8988T (cell line): ENCODE data around the gene LRMDA.
"Not testable (repeated sequence)": the region's sequence is repeated elsewhere in the genome, so short reads cannot be mapped to it uniquely, and the experiment has no call there.

Source experiments
- DNase-seq: peaks from one replicate; pipeline ENCODE4 v3.0.0; 2011

Gene LRMDA

DNA sequence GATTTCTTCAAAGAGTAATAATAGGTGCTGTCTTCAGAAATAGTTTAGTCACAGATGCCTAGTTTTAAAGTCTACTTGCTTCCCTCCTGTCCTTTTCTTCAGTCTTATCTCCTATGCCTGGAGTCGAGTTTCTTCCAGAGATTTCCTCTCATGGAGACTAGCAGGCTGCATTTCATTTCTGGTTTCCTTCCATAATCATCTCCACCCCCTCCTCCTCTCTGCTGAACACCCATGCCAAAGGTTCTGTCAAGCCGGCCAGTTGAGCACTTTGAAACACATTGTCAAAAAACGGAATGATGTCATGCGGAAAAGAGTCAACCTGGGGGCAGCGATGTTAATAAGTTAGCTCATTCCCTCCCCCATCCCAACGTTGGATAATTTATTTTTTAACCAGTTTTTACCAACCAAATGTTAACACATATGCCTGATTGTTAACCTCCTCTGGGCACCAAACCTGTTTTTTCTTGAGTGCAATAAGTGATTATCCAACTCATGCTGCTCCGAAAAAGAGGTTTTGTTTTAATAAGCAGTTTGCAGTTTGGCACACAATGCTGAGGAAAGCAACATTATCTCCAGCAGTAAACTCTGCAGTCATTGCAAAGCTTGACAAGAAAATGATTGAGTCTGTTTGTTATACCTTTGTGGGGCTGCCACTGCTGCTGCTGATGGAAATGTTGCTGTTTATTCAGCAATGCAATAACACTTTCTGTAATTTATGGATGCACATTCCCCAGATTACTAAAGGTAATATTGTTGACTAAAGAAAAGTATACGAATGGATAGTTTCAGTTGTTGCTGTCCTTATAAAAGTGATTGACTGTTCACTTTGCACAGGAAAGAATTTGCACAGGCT, 161.6 kb downstream of the LRMDA start:
- DNase-seq, result no peak

- no peak for DNase-seq
These were observed 162.5 kb downstream of the LRMDA start for GRCh38 chr10:75593692-75594556.

DNA sequence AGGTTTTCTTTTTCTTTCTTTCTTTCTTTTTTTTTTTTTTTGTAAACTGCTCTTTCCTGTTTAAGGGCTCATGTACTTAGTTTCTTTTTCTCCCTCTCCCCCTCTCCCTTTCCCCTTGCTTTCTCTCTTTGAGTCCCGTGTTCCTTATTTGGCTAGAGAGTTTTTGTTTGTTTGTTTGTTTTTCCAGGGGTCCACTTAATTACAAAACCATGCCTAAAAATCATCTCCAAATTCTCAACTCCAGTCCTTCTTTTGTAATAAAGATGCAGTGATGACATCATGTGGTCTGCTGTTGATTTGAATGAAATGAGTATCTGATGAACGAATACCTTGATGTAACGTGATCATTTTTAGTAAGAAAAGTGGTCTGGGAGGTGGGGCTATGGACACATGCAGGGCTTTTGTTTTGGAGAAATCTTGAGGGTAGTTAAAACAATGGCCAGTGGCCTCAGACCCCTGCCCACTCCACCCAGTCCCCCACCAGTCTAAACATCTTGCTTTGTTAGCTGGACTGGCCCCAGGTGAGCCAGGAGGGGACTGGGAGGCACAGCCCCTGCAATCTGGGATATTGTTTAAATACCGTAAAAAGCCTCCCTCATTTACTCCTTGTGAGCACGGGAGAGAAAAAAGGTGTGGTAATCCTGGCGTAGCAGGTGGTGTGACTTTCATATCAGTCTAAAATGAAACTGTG, 165.7 kb downstream of the LRMDA start:
- no peak for DNase-seq

GRCh38 chr10:75597773-75598440, 166.5 kb downstream of the LRMDA start:
- DNase-seq, result no peak

GRCh38 chr10:75598998-75599397, 167.6 kb downstream of the LRMDA start:
- no peak for DNase-seq

DNA sequence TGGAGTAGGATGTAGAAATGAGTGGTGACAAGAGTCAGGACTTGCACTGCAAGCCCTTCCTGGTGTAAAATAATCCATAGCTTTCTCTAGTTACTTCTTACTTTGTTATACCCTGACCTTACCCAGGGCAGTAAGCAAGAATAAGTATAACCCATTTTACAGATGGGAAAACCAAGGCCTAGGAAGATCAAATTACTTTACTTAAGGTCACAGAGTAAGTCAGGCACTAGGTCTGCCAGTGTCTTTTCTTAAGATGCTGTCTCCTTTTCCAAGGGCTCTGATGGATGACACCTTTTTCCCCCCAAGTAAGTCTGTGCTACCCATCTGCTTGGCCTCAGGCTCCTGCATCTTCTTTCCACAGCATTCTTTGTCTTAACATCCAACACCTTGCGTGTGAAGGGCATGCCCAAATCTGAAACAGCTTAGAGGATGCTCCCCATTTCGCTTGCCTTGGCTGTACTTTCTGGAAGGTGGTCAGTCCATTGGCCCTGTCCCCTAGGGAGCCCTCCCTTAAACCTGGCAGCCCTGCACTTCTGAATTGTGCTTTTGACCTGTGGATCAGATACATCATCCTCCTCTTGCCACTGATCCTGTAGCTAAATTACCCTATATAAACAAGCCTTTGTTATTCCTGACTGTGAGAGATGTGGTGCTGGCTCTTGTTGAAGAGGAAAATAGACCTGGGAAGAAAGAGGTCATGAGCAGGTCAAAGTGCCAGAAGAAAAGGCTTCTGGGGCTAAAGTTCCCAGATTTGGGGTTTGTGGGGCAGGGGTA, 168.6 kb downstream of the LRMDA start:
- no peak for DNase-seq

DNA sequence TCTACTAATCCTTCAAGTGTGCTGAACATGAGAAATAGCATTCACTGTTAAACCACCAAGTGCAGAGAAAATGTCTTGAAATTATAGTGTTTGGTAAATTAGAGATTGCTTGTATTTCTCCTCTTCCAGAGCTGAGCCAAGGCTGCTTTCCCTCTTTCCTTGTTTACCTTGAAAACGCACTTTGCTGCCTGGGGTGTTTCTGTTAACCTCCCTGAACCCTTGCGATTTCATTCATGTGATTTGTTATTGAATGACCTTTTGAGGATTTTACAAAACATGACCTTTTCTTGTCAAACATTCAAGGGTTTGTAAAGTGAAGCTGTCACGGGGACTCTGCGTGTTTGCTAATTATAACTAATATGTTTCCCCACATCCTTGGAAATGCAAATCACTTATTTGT, 169.4 kb downstream of the LRMDA start:
- no peak for DNase-seq

- no peak for DNase-seq
These were observed 170.9 kb downstream of the LRMDA start for GRCh38 chr10:75602341-75602740.

GRCh38 chr10:75605096-75605495, 173.7 kb downstream of the LRMDA start:
- no peak for DNase-seq

GRCh38 chr10:75605795-75606194, 174.4 kb downstream of the LRMDA start:
- DNase-seq, result not testable (repeated sequence)

DNA sequence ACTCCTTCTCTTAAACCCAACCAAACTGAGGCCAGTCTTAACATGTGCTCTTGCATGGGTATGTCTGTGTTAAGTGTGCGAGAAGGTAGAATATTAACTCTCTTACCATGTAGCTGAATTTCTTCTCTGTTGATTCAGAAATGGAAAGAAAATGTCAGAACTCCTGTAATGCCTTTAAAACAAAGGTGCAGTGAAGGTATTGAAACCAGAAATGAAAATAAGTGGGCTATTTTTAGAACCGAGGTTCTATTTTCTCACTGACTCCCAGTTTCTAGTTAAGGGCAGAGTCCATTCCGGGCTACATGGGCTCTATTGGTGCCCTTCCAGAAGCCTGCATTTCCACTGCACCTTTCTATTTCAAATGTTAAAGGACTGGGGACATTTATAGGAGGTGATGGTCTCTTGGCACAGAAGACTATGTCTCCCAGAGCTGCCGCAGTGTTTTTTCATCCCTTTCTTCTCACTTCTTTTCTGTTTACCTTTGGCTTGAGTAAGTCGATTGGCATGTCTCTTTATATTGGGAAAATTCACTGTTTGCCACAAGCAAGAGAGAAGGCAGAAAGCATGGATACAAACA, 174.9 kb downstream of the LRMDA start:
- DNase-seq, result no peak

- DNase-seq, result no peak
These were observed 176.2 kb downstream of the LRMDA start for GRCh38 chr10:75607576-75607975.

- DNase-seq, result no peak
These were observed 178.8 kb downstream of the LRMDA start for GRCh38 chr10:75610183-75610582.

DNA sequence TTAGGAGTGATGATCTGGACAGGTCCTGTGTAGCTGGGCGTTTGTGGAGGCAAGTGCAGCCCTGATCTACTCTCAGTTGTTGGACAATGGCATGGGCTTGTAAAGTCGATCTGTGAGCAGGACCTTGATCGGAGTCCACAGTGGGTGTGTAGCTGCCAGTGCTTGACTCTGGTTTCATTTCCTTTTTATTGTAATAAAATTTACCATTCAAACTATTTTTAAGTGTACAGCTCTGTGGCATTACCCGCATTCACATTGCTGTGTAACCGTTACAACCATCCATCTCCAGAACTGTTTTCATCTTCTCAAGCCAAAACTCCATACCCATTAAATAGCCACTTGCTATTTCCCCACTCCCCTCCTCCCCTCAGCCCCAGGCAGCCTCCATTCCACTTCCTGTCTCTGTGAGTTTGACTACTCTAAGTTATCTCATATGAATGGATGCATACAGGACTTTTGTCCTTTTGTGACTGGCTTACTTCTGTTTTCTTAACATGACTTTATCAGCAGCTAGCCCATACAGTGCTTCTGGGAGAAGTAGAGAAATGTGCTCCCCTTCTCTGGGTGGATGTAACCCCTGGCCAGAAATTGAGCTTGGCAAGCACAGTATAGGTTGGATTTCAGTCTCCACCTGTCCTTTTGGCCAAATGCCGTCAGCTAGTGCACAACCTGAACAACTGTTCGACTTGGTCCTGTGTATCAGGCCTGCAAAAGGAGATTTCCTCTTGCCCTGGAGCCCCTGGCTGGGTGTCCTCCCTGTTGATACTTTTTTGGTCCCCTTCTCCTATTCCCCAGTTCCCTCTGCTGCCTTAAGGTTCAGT, 180.0 kb downstream of the LRMDA start:
- no peak for DNase-seq

DNA sequence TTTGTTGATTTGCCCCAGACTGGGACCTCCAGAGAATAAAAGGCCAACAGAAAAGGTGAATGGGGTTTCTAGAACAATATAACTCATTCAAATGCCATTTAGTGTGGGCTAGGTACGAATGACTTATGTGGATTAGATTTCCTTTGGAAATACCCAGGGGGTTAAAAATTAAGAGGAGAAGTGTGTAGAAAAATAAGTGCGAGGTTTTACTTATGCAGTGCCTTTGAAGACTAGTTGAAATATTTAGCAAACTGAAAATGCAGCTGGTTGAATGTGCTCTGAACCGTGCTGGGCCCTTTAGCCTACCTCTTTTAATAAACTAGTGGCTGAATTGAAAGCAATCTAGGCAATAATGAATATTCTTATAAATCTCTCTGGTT, 180.6 kb downstream of the LRMDA start:
- no peak for DNase-seq

DNA sequence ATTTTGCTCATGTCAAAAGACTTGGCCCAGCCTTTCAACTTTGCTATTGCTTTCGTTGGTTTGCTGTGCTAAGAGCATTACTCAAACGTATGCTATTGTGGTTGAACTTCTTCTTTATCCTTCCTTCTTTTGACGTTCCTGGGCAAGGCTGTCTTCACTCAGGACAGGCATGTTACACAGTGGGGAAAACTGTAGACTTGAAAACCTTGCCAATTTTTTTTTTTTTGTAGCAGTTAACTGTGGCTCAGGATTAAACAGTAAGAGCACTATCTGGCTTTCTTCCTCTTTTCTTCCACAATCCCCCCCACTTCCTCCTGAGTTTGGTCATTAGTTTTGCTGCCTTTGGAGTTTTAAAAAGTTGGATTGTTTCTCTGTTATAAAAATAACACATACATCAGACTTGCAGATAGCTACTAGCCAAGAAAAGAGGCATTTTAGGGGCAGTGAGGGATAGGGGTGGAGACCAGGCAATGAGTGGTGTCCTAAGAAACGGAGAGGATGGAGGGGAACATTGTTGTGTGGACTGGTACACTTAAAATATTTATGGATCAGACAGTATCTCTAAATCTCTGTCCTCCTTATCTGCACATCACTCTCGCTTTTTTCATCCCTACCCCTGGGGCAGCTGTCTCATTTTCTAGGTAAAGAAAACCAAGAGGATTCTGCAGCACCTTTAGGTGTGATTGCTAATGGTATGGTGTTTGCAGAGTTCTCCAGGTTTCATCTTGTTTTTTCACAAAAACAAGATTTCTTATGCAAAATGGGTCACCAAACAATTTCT, 181.7 kb downstream of the LRMDA start:
- no peak for DNase-seq

- no peak for DNase-seq
These were observed 182.5 kb downstream of the LRMDA start for GRCh38 chr10:75613685-75614504.

DNA sequence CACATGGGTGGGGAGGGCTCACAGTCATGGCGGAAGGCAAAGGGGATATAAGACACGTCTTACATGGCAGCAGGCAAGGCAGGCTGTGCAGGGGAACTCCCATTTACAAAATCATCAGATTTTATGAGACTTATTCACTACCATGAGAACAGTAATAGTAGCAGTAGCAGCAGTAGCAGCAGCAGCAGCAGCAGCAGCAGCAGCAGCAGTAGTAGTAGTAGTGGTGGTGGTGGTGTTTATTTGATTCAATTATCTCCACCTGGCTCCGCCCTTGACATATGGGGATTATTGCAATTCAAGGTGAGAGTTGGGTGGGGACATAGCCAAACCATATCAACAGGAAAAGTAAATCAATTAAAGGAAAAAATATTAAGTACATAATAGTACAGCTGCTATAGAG, 184.7 kb downstream of the LRMDA start:
- DNase-seq, result no peak

DNA sequence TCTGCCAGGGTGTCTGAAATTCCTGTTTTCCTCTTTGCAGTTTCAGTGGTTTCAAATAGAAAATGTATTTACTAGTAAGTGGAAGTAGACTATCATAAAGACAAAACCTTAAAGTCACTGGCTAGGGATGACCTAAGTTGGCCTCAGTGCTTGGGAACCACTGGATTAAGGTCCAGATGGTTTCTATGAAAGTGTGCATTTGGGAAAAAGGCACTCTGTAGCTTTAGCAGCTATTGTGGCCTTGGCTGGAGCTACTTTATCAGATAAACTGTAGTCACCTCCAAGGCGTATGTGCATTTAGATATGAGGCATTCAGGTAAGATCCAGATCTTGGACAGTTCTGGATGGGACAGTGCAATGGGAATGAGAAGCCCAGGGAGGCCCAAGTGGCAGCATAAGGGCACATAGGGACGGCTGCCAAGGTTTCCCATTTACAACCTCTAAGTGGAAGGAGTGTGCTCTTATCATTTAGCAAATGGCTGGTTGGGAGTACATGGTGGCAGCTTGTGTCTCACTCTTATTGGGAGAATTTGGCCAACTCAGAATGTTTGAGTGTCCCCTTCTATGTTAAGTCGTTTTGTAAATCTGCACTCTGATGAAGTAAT, 185.6 kb downstream of the LRMDA start:
- DNase-seq, result no peak
